Sigmoid colon (tissue), 4 donors: ENCODE measurements around the gene ODAD3.

Experiments used
- EP300 ChIP-seq, 4 donors: sonication (generic); formaldehyde crosslinking; IDR thresholded peaks; one replicate each; pipeline ENCODE4 v1.6.1; 2017; ENCODE audit warnings: antibody characterized with exemption in 4 of 4
- TF ChIP-seq, protein P1 (sequence below), 4 experiments: fragments of 450-650 bp in 3 of 4; fragments of 200-600 bp in 1 of 4; IDR thresholded peaks; one replicate each; pipeline ENCODE4 v1.5.1; 2016 to 2019; ENCODE audit warnings: antibody characterized with exemption in 4 of 4, mild to moderate bottlenecking in 3 of 4, moderate library complexity in 2 of 4

DNA sequence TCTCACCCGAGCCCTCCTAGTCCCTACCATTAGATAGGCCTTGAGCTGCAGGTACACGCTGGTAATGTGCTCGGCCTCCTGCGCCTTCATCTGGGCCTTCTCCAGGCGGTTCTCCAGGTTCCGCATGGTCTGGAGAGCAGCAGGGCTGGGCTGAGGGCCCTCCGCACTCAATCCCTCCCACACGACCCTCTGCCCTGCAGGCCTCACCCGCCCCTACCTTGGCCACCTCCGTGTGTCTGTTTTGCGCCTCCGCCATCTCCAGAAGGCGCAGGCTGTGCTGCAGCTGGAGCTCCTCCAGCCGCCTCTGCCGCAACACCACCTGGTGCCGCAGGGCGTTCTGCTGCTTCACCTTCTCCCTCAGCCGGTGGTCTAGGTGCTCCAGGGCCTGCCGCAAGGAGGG lies 8.3 kb downstream of the ODAD3 start:
- no peak for TF ChIP-seq EP300 (IDR thresholded peaks at IDR 0.05)
- TF ChIP-seq, protein P1, sequence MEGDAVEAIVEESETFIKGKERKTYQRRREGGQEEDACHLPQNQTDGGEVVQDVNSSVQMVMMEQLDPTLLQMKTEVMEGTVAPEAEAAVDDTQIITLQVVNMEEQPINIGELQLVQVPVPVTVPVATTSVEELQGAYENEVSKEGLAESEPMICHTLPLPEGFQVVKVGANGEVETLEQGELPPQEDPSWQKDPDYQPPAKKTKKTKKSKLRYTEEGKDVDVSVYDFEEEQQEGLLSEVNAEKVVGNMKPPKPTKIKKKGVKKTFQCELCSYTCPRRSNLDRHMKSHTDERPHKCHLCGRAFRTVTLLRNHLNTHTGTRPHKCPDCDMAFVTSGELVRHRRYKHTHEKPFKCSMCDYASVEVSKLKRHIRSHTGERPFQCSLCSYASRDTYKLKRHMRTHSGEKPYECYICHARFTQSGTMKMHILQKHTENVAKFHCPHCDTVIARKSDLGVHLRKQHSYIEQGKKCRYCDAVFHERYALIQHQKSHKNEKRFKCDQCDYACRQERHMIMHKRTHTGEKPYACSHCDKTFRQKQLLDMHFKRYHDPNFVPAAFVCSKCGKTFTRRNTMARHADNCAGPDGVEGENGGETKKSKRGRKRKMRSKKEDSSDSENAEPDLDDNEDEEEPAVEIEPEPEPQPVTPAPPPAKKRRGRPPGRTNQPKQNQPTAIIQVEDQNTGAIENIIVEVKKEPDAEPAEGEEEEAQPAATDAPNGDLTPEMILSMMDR (IDR thresholded peaks at IDR 0.05), result no peak
